Measurements from ENCODE around the gene BNIP1. TPM values are rescaled to one million over a fixed set of nuclear protein-coding genes. Genes with fewer than 3 reads are reported as not detected.

Gene BNIP1
- total RNA-seq, 2 experiments from 2014 or later, result 22.5 to 24.4 TPM

DNA sequence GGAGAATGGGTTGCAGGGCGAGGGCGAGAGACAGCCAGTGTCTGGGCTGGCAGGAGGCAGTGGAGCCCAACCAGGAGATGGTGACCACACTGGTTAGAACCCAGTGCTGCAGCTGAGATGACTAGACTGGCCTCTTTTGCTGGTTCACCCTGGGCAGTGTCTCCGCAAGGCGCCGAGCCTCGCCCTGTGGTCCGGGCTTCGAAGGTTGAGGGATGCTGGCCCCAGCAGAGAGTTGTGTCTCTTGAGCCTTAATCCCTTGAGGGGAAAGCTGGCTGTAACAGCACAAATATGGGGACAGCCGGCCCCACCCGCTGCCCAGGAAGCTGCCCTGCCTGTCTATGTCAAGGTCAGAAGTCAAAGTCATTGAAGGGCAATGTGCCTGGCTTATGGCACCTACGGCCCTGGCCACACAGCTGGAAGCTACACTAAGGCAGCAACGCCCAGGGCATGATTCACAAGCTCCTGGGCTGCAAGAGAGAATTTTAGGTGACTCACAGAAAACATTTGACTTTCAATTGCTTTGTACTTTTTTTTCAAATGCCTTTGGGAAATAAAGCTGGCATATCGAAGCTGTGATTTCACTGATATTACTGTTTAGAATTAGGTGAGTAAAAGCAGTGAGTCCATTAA, 57.4 kb downstream of the BNIP1 start:
- H3K27me3 ChIP-seq (ENCODE audit: control insufficient read depth in 1 of 2, insufficient read depth in 2 of 2, low read length in 2 of 2), result peaks cover 17 to 20% of the 10 kb centered on the region in 2 experiments
- H3K4me3 Mint-ChIP-seq, result no peak overlapping the region
- no peaks in the 10 kb centered on the region for H3K36me3 Mint-ChIP-seq (ENCODE audit: low read depth)
- TF ChIP-seq, protein P1, sequence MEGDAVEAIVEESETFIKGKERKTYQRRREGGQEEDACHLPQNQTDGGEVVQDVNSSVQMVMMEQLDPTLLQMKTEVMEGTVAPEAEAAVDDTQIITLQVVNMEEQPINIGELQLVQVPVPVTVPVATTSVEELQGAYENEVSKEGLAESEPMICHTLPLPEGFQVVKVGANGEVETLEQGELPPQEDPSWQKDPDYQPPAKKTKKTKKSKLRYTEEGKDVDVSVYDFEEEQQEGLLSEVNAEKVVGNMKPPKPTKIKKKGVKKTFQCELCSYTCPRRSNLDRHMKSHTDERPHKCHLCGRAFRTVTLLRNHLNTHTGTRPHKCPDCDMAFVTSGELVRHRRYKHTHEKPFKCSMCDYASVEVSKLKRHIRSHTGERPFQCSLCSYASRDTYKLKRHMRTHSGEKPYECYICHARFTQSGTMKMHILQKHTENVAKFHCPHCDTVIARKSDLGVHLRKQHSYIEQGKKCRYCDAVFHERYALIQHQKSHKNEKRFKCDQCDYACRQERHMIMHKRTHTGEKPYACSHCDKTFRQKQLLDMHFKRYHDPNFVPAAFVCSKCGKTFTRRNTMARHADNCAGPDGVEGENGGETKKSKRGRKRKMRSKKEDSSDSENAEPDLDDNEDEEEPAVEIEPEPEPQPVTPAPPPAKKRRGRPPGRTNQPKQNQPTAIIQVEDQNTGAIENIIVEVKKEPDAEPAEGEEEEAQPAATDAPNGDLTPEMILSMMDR (IDR thresholded peaks at IDR 0.05), result no peak
- intact Hi-C loops (cut with DNase I, micrococcal nuclease), result loop anchor here in 1 of 2 experiments (10.0 kb wide), 2 partner anchors 487 to 1913 kb away; no protein-coding TSS in a partner anchor
- no peaks in the 10 kb centered on the region for H3K36me3 ChIP-seq (ENCODE audit: insufficient read depth, low read length)
- no peak for DNase-seq
- peaks cover 8 to 24% of the 10 kb centered on the region in 2 experiments for H3K9me3 ChIP-seq (ENCODE audit: control insufficient read depth in 1 of 2, insufficient read depth in 1 of 2, low read length in 2 of 2)
- no peak overlapping the region for H3K4me3 ChIP-seq (ENCODE audit: low read length)
- H3K9me3 Mint-ChIP-seq, result peaks cover 3% of the 10 kb centered on the region
- no peak overlapping the region for H3K27ac ChIP-seq (ENCODE audit: low read depth in 1 of 2, low read length in 2 of 2)
- CTCF ChIA-PET, result no interaction called here
- H3K27me3 Mint-ChIP-seq, result peaks cover 47% of the 10 kb centered on the region
- no peak overlapping the region for H3K27ac Mint-ChIP-seq
- POLR2A ChIA-PET, result no interaction called here
- ATAC-seq (ENCODE audit: poor library complexity), result no peak
- no peaks in the 10 kb centered on the region for H3K4me1 ChIP-seq (ENCODE audit: insufficient read depth, low read length)
- no peaks in the 10 kb centered on the region for H3K4me1 Mint-ChIP-seq (ENCODE audit: low read depth)

DNA sequence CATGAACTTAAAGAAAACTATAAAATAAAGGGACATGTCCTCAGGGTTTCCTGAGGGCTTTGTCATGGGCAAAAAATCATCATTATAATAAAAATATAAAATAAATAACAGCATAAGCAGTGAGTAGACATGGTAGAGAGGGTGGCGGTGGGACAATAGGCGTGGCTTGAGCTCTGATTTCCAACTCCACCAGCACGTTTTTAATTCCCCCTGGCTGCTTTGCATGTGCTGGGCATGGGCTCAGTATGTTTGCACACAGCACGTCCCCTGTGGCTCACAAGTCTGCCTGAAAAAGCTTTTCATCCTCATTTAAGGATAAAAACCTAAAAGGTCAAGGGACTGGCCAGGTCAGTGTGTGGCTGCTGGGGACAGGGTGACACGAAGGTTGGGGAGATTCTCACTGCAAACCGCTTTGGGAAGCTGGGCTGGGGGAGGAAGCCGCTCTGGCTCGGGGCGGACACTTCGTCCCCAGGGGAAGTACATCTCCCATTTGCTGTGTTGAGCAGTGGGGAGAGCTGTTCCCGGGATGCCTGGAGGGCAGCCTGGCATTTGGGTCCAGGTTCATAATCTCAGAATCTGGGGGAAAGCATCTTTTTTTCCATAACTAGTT, 58.0 kb downstream of the BNIP1 start:
- no peak overlapping the region for H3K4me3 ChIP-seq (ENCODE audit: low read length)
- H3K4me3 Mint-ChIP-seq, result no peak overlapping the region
- ChIA-PET CTCF (no interaction called here), POLR2A (no interaction called here)
- no peaks in the 10 kb centered on the region for H3K4me1 ChIP-seq (ENCODE audit: insufficient read depth, low read length)
- ATAC-seq (ENCODE audit: poor library complexity) (no peak), DNase-seq (no peak)
- H3K27me3 Mint-ChIP-seq, result peaks cover 47% of the 10 kb centered on the region
- TF ChIP-seq, protein P1 (IDR thresholded peaks at IDR 0.05), result no peak
- peaks cover 8 to 24% of the 10 kb centered on the region in 2 experiments for H3K9me3 ChIP-seq (ENCODE audit: control insufficient read depth in 1 of 2, insufficient read depth in 1 of 2, low read length in 2 of 2)
- H3K4me1 Mint-ChIP-seq (ENCODE audit: low read depth), result no peaks in the 10 kb centered on the region
- no peaks in the 10 kb centered on the region for H3K36me3 ChIP-seq (ENCODE audit: insufficient read depth, low read length)
- no peak overlapping the region for H3K27ac Mint-ChIP-seq
- intact Hi-C loops (cut with DNase I, micrococcal nuclease), result loop anchor here in 1 of 2 experiments (10.0 kb wide), 2 partner anchors 488 to 1912 kb away; no protein-coding TSS in a partner anchor
- H3K36me3 Mint-ChIP-seq (ENCODE audit: low read depth), result no peaks in the 10 kb centered on the region
- H3K27me3 ChIP-seq (ENCODE audit: control insufficient read depth in 1 of 2, insufficient read depth in 2 of 2, low read length in 2 of 2), result peaks cover 22% of the 10 kb centered on the region in 2 experiments
- H3K27ac ChIP-seq (ENCODE audit: low read depth in 1 of 2, low read length in 2 of 2), result no peak overlapping the region
- peaks cover 3% of the 10 kb centered on the region for H3K9me3 Mint-ChIP-seq

DNA sequence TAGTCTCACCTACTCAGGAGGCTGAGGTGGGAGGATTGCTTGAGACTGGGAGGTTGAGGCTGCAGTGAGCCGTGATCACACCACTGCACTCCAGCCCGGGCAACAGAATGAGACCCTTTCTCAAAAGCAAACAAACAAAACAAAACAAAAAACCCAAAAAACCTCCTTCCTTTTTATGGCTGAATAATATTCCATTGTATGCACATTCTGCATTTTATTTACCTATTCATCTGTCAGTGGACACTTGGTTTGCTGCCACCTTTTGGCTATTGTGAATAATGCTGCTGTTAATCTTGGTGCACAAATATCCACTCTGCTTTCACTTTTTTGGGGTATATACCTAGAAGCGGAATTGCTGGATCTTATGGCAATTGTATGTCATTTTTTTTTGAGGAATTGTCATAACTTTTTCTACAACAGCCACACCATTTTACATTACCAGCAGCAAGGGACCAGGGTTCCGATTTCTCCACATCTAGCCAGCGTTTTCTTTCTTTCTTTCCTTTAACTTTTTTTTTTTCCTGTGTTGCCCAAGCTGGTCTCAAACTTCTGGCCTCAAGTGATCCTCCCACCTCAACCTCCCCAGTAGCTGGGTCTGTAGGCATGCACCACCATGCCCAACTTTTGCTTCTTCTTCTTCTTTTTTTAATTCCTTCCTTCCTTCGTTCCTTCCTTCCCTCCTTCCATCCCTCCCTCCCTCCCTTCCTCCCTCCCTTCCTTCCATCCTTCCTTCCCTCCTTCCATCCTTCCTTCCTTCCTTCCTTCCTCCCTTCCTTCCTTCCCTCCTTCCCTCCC, 60.1 kb downstream of the BNIP1 start:
- Histone ChIP-seq H3K36me3 (ENCODE audit: insufficient read depth, low read length) (no peaks in the 10 kb centered on the region), H3K4me1 (ENCODE audit: insufficient read depth, low read length) (no peaks in the 10 kb centered on the region), H3K27ac (ENCODE audit: low read depth in 1 of 2, low read length in 2 of 2) (no peak overlapping the region), H3K9me3 (ENCODE audit: control insufficient read depth in 1 of 2, insufficient read depth in 1 of 2, low read length in 2 of 2) (peaks cover 6 to 15% of the 10 kb centered on the region in 2 experiments), H3K27me3 (ENCODE audit: control insufficient read depth in 1 of 2, insufficient read depth in 2 of 2, low read length in 2 of 2) (peaks cover 22 to 23% of the 10 kb centered on the region in 2 experiments), H3K4me3 (ENCODE audit: low read length) (no peak overlapping the region)
- Mint-ChIP-seq H3K9me3 (peaks cover 1% of the 10 kb centered on the region), H3K27me3 (peaks cover 59% of the 10 kb centered on the region), H3K36me3 (ENCODE audit: low read depth) (no peaks in the 10 kb centered on the region), H3K4me1 (ENCODE audit: low read depth) (no peaks in the 10 kb centered on the region), H3K4me3 (no peak overlapping the region), H3K27ac (no peak overlapping the region)
- ChIA-PET CTCF (no interaction called here), POLR2A (no interaction called here)
- intact Hi-C loops (cut with DNase I, micrococcal nuclease), result loop anchor here (1.0 to 10.0 kb wide), 3 partner anchors 226 to 1910 kb away; no protein-coding TSS in a partner anchor
- peak in 4 of 14 experiments; percentile 38 to 61 (median 54) for DNase-seq
- TF ChIP-seq, protein P1 (IDR thresholded peaks at IDR 0.05), result peak; percentile 62
- peak; percentile 52 for ATAC-seq (ENCODE audit: poor library complexity)

Data from CD4-positive, alpha-beta T cell (primary cell).